Midbrain (tissue), 1 donor: ENCODE data around the gene LCLAT1.

Experiments used
- DNase-seq: peaks from one replicate; lab custom pipeline; 2025; lab: John Stamatoyannopoulos, UW

The LCLAT1 gene

DNA sequence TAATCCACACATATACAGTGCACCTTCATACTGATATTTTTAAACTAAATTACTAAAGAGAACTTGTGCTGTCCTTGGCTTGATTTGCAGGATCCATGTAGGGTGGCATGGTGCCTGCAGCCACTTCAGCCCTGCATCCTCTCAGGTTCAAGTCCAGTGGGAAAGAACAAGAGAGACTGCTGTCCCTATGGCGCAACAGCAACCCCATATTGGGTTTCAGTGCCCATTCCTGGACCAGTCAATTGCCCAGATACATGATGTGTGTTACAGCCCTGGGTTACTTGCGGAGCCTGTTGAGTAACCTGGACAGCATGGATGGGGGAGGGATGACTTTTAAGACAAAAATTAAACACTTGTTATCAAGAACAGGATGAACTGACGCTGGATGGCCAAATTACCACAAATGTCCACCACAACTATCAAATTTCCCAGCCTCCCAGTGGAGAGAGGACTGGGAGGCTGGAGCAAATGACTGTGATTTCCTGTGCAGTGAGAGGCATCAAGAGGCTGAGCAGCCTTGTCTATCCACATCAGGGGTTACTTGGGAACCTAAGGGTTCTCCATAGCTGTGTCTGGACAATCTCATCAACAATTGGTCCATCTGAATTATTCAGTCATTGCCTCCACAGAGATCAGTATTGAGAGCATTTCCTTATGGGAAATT, 198.2 kb downstream of the LCLAT1 start:
- DNase-seq: no peak

DNA sequence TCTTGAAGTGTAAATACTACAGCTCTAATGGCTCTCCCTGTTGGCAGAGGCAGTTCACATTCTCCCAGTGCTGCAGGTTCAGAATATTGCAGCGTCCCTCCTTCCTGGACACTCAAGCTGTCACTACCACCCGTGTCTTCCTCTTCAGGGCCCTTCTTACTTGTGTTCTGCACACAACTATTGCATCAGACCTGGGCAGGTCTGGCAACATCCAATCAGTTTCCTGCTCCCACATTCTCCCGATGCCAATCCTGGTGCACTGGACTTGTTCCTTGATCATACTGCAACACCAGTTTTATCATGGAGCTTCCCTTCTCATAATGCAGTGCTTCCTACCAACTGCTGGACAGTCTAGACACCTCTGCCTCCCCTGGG, 198.7 kb downstream of the LCLAT1 start:
- DNase-seq: no peak

GRCh38 chr2:30647752-30648457, 200.9 kb downstream of the LCLAT1 start:
- DNase-seq: no peak

DNA sequence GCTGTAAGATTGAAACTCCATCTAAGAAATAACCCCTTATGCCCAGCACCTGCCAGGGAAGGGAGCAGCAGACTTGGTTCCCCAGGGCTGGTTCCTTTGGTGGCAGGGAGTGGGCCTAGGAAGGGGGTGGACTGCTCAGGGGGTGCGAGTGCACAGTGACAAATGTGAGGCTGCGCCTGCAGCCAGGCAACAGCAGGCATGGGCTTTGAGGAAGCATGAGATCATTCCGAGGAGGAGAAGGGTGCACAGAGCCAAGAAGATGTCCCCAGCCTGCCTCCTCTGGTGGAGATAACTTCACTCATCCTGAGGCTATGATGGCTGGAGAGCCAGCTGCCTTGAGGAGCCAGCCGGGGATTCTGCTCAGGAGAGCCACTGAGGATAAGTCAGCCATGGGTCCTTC, 202.2 kb downstream of the LCLAT1 start:
- DNase-seq: no peak

DNA sequence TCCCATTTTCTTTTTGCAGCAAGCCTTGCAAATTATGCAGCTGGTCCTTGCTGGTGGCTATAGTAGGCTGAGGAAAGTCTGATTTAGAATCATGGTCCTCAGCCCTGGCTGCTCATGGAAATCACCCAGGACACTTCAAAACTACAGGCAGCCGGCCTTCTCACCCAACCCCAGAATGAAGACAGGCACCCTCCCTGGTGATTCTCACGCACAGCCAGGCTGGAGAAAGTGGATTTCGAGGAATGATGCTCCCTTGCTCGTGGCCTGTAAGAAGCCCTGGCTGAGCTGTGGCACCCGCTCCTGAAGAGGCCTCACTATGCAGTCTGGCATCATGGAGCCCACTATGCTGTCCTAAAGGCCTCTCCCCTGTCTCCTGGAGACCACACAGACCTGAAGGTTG, 202.8 kb downstream of the LCLAT1 start:
- DNase-seq: no peak

DNA sequence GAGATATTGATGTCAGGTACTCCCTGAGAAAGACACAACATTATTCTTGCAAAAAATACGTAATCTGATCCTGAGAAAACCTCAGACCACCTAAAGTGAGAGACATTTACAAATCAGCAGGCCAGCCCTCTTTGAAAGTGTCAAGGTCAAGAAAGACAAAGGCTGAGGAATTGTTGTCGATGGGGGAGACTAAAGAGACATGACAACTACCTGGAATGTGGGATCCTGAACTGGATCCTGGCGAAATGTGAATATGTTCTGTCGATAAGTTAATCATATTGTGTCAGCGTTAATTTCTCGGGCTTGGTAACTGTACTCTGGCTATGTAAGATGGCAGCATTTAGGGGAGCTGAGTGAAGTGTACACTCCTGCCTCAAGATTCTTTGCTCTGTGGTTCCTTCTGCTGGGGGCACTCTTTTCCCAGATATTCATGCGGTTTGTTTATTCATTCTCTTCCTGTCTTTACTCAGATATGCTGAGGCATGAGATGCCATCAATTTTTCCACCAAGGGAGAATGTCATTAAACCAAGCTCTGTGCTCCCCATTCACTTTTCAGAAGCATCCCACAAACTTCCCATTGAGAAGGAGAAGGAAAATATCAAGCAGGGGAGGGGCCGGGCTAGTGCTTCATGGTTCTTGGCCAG, 205.3 kb downstream of the LCLAT1 start:
- DNase-seq: no peak

GRCh38 chr2:30653847-30654246, 206.8 kb downstream of the LCLAT1 start:
- no peak for DNase-seq

DNA sequence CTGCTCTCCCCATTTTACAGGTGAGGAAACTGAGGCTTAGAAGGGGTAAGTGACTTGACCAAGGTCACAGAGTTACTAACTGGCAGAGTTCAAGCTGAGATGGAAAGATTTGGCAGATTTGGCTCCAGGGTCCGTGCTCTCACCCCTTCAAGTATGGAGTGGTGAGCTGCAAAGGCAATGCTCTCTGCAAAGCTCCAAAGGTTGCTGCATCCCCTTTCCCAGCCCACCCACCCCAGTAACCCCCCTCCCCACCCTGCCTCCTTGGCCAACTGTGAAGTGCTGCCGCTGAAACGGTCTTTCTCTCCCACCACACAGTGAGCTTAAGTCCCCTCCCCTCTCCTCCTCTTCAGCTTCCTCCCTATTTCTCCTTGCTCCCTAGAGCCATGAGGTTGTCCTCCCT, 207.4 kb downstream of the LCLAT1 start:
- DNase-seq: no peak

DNA sequence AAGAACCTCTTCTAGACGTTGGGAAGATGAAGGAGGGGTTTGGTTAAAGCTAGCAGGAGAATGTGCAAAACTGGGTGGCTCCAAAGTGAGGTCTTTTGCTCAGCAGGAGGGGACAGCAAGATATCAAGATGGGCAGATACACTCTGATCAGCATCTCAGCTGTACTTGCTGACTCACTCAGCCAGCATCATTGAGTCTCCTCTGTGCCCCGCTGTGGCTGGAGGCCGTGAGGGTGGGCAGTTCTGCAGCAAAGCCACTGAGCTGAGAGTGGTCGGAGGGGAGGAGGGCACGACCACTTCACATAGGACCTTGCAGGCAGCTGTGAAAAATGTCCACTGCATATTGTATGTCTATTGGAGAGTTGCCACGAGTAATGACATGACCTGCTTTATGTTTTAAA, 208.2 kb downstream of the LCLAT1 start:
- DNase-seq: no peak

DNA sequence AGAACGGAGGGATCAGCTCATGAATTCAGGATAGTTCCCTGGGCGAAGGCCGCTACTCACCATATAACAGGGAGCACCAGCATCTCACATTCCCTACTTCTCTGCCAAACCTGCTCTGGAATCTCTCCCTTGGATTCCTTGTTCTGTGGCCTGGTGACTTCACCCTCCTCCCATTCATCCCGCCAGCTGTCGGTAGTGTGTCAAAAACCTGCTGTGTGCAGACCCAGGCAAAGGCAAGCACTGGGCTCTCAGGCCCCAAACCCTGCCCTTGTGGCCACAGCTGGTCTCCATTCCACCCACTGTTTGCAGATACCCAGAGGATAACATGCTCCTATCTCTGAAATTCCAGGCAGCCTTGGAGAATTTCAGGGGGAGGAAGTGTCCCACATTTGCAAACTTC, 208.6 kb downstream of the LCLAT1 start:
- no peak for DNase-seq

DNA sequence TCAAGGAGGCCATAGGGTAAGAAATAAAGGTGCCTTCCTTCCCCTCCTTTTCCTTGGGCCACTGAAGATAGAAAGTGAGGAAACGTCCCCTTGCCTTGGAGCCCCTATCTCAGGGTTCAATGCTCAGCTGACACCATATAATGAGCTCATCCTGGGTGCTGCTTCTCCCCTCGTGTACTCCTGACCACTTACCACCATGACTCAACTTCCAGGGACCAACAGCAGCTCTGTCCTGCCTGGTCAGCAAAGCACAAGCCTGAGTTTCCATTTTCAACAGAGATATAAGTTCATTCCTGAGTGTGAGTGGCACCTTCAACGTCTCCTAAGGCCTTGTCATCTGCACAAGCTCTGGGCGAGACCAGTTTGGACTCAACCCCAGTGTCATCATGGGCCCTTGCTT, 209.0 kb downstream of the LCLAT1 start:
- no peak for DNase-seq

DNA sequence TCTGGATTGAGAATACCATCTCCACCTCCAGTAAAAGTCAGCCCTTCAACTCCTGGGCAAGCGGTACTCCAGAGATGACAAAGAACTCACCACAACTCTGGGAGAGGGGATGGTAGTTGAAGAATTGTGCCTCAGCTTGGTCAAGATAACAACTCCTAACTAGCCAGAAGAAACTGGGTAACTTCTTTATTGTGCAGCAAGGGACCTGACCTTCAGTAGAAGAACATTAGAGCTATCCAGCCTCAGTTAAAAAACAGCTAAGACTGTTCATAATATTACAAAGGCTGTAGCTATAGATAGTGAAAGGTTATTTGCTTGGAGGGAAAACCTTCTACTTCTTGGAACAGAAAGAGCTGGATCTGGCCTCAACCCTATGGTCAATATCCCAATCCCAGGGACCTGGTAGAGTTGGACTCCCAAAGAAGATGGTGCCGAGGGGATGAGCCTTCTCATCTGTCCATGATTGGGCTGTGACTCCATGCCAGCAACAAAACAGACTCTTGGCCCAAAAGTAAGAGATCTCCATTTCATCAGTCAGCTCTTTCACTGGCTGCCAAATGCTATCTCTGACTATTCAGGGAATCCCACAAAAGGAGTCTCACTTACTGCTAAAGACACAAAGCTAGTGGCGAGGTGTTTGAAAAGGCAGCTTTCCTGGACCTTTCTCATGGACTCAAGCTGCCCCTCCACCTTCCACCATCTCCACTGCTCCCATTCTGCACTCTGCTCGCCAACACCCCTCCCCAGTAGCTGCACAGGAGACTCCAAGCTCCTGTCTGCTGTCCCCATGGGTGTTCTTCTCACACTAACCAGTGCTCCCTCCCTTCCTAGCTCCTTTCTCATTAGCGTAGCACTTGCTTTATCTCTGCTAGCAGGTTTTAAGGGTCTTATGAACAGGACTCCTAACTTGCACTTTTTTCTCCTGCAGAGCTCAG, 214.4 kb downstream of the LCLAT1 start:
- DNase-seq: no peak

DNA sequence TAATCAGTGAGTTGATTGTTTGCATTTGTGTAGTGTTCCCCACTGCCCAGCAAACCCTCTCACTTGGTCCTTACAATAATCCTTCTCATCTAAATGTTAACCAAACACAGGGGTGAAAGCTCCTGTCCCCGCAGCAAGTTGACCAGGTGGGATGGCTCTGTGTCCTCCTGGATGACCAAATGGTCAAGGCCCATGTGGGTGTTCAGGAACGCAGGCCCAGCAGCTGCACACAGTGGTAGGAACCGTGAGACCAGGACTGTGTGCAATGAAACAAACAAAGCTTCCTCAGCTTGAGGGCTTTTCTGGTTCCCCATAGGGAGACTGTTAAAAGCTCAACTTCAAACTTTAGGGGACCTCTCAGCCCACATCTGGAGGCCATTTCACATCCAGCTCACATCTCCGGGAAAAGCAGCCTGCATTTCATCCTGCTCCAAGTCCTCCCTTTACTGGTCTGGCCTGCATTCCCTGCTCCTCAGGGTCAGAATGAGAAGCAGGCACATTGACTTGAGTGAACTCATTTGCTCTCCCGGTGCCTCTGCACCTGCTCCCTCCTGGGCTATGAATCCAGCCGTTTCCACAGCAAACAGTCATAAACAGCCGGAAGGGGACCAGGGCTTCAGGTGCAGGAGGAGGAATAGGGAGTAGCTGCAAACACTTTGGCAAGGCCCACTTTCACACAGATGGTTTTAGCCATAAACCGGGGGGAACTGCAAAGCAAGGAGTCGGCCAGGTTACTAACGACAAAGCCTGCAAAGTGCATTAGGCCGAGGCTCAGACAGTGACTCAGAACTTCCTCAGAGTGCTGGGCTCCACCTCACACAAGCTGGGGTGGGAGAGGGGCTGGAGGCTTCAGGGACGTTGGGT, 215.5 kb downstream of the LCLAT1 start:
- DNase-seq: no peak

DNA sequence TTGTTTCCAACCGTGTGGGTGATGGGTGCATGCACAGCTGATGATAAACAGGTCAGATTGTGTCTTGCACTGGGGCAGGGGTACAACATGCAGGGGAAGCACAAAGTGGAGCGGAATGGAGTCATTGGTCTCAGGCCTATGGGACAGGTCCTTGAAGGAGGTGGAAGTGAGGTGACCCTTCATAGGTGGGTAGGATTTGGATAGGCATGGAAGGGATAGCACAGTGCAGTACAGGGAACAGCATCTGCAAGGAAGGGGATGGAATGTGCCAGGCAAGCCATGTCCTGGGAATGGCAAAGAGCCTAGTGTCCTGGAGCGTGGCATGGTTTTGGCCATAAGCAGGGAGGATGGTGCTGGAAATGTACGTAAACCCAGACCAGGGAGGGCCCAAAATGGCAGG, 216.3 kb downstream of the LCLAT1 start:
- no peak for DNase-seq

DNA sequence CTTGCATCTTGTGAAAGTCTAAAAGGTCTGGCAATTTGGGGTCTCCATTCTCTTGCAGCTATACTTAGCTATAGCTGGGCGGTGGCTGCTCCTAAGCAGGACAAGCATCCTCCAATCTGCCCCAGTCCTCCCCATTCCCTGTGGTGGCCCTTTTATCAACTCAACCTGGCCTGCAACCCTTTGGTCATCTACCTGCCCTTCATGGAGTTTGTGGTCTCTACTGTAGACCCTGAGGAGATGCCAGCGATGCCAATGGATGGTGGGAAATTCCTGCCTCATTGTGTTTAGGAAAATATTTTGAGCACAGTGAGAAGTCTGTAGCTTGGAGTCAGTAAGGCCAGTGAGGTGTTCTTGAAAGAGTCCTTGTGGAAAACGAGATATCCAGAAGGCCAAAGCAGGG, 216.8 kb downstream of the LCLAT1 start:
- DNase-seq: no peak

GRCh38 chr2:30664761-30665358, 217.8 kb downstream of the LCLAT1 start:
- DNase-seq: no peak

DNA sequence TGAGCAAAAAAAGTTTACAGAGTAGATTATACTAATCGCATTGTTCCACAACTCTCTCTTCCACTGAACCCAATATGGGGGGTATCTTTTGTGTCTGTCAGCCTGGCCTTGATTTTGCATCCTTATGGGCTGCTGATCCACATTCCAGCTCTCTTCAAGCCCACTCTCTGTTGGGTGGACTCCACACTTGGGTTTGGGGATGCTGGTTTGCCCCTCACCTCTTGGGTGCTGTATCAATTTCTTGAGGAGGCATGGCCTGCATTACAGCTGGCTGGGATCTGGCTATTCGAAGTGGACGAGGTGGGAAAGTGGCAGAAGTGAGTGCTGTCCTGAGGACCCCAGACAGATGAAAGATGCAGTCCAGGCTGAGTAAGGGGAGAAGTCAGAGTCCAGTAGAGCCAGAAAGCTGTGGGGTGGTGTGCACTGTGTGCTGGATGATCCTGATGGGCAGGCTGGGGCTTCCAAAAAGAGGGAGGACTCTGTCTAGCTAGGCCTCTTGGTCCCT, 218.8 kb downstream of the LCLAT1 start:
- DNase-seq: no peak

DNA sequence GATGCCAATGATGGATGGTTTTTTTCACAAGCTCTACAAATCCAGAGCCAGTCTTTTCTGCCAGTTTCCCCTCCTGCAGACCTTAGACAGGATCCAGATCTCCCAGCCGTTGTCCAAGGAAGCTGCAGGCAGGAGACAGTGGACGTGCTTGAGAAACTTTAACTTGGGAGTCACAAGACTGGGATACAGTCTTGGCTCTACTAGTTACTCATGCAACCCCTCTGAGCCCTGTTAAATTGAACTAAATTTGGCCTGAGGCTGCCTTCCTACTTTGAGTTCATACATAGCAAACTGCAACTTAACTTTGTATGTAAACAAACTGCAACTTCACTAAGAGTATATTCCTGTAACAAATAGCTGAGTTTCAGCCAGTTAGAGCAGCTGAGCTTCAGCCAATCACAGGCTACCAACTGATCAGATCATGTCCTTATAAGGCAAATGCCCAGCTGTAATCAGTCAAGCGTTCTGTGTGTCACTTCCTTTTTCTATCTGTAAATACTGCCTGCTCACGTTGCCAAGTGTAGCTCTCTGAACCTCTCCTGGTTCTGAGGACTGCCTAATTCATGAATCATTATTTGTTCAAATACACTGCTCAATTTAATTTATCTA, 219.3 kb downstream of the LCLAT1 start:
- no peak for DNase-seq

GRCh38 chr2:30670453-30670852, 223.4 kb downstream of the LCLAT1 start:
- no peak for DNase-seq

DNA sequence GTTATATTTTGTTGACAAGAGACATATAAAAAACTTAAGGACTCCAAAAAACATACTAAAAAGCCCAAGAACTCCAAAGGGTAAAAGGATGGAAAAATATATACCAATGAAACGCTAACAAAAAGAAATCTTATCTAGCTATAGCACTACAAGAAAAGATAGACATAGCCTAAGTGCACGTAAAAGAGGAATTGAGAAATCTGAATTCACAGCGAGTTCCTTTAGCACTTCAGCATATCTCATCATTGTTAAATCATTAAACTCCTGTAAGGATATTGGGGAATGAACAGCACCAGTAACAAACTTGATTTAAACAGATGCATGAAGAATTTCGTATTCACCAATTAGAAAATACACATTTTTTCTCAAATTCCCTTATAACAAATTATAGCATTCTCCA, 226.1 kb downstream of the LCLAT1 start:
- DNase-seq: no peak
